HG02970 (cell line): ENCODE data around the gene LCN10.
"Not testable (repeated sequence)": the region's sequence is repeated elsewhere in the genome, so short reads cannot be mapped to it uniquely, and the experiment has no call there.

Experiments used
- ATAC-seq: cut with Tn5 transposase; IDR thresholded peaks from one replicate; pipeline ENCODE4 v1.9.1; 2021; ENCODE audit warnings: mild to moderate bottlenecking, moderate library complexity, moderate number of reproducible peaks; ENCODE audit not compliant: unreplicated experiment, low FRiP score

Gene LCN10

GRCh38 chr9:136773386-136774044, 30.8 kb upstream of the LCN10 start:
- ATAC-seq: no peak

- ATAC-seq: no peak
These were observed 29.2 kb upstream of the LCN10 start for GRCh38 chr9:136771907-136772415.

GRCh38 chr9:136769710-136770191, 27.0 kb upstream of the LCN10 start:
- ATAC-seq: no peak

GRCh38 chr9:136766410-136767120, 23.8 kb upstream of the LCN10 start:
- not testable (repeated sequence) for ATAC-seq

- not testable (repeated sequence) for ATAC-seq
These were observed 23.1 kb upstream of the LCN10 start for GRCh38 chr9:136765745-136766409.

GRCh38 chr9:136765041-136765440, 22.3 kb upstream of the LCN10 start:
- ATAC-seq: no peak

GRCh38 chr9:136764301-136764891, 21.7 kb upstream of the LCN10 start, which contains the start of gene LCN15:
TSS of gene LCN15 (minus strand) at chr9:136764518. CDS start at chr9:136764488, 30 bp downstream.
- ATAC-seq: no peak

GRCh38 chr9:136763649-136764035, 20.9 kb upstream of the LCN10 start:
- no peak for ATAC-seq

GRCh38 chr9:136762915-136763648, 20.3 kb upstream of the LCN10 start:
- ATAC-seq: no peak

GRCh38 chr9:136762221-136762691, 19.5 kb upstream of the LCN10 start:
- no peak for ATAC-seq

GRCh38 chr9:136761545-136761981, 18.8 kb upstream of the LCN10 start:
- ATAC-seq: no peak

GRCh38 chr9:136760834-136761544, 18.2 kb upstream of the LCN10 start:
- ATAC-seq: not testable (repeated sequence)

- ATAC-seq: no peak
These were observed 17.7 kb upstream of the LCN10 start for GRCh38 chr9:136760424-136760823.

GRCh38 chr9:136759436-136760325, 16.9 kb upstream of the LCN10 start:
- no peak for ATAC-seq

- ATAC-seq: no peak
These were observed 16.3 kb upstream of the LCN10 start for GRCh38 chr9:136759001-136759400.

- no peak for ATAC-seq
These were observed 15.0 kb upstream of the LCN10 start for GRCh38 chr9:136757751-136758140.

- ATAC-seq: no peak
These were observed 14.6 kb upstream of the LCN10 start for GRCh38 chr9:136757328-136757727.

- no peak for ATAC-seq
These were observed 14.1 kb upstream of the LCN10 start for GRCh38 chr9:136756836-136757235.
